ENCODE results near the gene YPEL1.

DNA sequence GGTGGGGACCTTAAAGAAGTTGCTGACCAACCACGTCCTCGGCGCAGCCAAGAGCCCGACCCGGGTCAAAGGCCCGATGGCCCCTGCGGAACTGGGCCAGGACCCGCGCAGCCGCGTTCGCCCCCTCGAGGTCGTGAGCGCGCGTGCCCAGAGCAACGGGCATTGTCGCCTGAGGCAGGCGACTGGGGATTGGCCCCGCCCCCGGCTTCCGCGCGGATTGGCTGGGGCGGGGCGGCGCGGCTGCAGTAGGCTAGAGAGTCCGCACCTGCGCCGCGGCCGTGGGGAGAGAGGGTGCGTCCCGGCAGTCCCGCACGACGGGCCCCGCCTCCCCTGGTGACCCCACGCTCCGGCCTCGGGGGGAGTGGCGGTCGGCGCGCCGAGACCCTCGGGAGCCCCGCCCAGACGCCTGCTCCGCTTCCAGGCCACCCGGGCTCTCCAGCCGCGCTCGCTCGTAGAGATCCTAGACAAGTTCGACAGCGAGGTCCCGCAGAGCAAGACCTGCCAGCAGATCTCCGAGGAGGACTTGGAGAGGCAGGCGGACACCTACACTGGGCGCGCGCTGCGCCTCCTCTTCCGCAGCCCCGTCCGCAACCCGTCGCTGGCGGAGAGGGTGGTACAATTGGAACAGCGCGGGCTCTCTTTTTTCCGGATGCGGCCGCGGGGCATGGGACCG, 78.1 kb downstream of the YPEL1 start:
- TF ChIP-seq, protein P1, sequence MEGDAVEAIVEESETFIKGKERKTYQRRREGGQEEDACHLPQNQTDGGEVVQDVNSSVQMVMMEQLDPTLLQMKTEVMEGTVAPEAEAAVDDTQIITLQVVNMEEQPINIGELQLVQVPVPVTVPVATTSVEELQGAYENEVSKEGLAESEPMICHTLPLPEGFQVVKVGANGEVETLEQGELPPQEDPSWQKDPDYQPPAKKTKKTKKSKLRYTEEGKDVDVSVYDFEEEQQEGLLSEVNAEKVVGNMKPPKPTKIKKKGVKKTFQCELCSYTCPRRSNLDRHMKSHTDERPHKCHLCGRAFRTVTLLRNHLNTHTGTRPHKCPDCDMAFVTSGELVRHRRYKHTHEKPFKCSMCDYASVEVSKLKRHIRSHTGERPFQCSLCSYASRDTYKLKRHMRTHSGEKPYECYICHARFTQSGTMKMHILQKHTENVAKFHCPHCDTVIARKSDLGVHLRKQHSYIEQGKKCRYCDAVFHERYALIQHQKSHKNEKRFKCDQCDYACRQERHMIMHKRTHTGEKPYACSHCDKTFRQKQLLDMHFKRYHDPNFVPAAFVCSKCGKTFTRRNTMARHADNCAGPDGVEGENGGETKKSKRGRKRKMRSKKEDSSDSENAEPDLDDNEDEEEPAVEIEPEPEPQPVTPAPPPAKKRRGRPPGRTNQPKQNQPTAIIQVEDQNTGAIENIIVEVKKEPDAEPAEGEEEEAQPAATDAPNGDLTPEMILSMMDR (conservative IDR thresholded peaks at IDR 0.05 in 1 of 2, IDR thresholded peaks at IDR 0.05 in 1 of 2; ENCODE audit: low read depth in 1 of 2, low read length in 2 of 2): no peak
- TF ChIP-seq EZH2 (IDR thresholded peaks at IDR 0.05; ENCODE audit: low read length, missing control alignments): no peak

All from fibroblast of lung (primary cell).